HCT116 (cell line): ENCODE measurements around the gene EXOC5. TPM values are rescaled to one million over a fixed set of nuclear protein-coding genes. Genes with fewer than 3 reads are reported as not detected.

Source experiments
- ATAC-seq: fragments of 200-7000 bp; cut with Tn5 transposase; 2 replicates; pipeline ENCODE4 v1.9.1; 2020; ENCODE audit warnings: mild to moderate bottlenecking, moderate library complexity
- BruUV-seq: library from RNA; stranded (reverse); fragments of 400-500 nt; replicated peaks from 2 replicates; lab custom pipeline; 2021; lab: Mats Ljungman, UMichigan
- CTCF ChIA-PET: fragments of 300-600 bp; sonication (Branson Sonifier 250); formaldehyde crosslinking; loops from one replicate; lab custom pipeline; 2021; ENCODE audit warnings: antibody characterized with exemption; lab: Charles Lee
- POLR2A ChIA-PET: fragments of 300-600, 350-600 bp; sonication (Branson Sonifier 250); formaldehyde crosslinking; loops from one replicate; lab custom pipeline; 2021; ENCODE audit warnings: antibody characterized with exemption; lab: Charles Lee
- RAD21 ChIA-PET, 2 experiments: fragments of 300-600 bp; sonication (Branson Sonifier 250); formaldehyde crosslinking; loops; one replicate each; lab custom pipeline; 2023; ENCODE audit warnings: low total read pairs in 2 of 2; ENCODE audit not compliant: uncharacterized antibody in 2 of 2, unreplicated experiment in 2 of 2, low non-redundant PET in 1 of 2; lab: Charles Lee
- DNase-seq: peaks from one replicate; pipeline ENCODE4 v3.0.0-alpha.2; 2010; ENCODE audit warnings: low read depth, low spot score
- H2AFZ ChIP-seq: fragments of 200-600 bp; shearing (Covaris generic), sonication (generic); 2 replicates; pipeline ENCODE4 v1.6.1; 2017; ENCODE audit warnings: low read depth, mixed run types, mixed read lengths, antibody characterized with exemption, low read length; ENCODE audit not compliant: poor library complexity, severe bottlenecking
- H3K27ac ChIP-seq: 2 replicates; pipeline ENCODE4 v1.5.1; 2012; ENCODE audit warnings: low read depth, low read length
- H3K27me3 ChIP-seq: fragments of 200-600 bp; sonication (generic); 2 replicates; pipeline ENCODE4 v1.6.1; 2016; ENCODE audit warnings: mixed run types, low read length, mixed read lengths; ENCODE audit not compliant: insufficient read depth
- H3K36me3 ChIP-seq, 2 experiments: fragments of 200-500 bp in 1 of 2; fragments of 200-600 bp in 1 of 2; sonication (Bioruptor generic) in 1 of 2; sonication (generic) in 1 of 2; 2 replicates each; pipeline versions ENCODE4 v1.5.1 to v1.6.1; 2014 to 2016; ENCODE audit warnings: low read length in 2 of 2, inconsistent platforms in 1 of 2, mixed read lengths in 1 of 2, mixed run types in 1 of 2; ENCODE audit not compliant: insufficient read depth in 2 of 2, control insufficient read depth in 1 of 2
- H3K4me1 ChIP-seq, 2 experiments: fragments of 200-600 bp in 1 of 2; sonication (generic) in 1 of 2; 2 replicates each; pipeline versions ENCODE4 v1.5.1 to v1.6.1; 2012 to 2017; ENCODE audit warnings: low read length in 2 of 2, inconsistent platforms in 1 of 2, mild to moderate bottlenecking in 1 of 2, mixed read lengths in 1 of 2, mixed run types in 1 of 2, moderate library complexity in 1 of 2; ENCODE audit not compliant: insufficient read depth in 2 of 2, control insufficient read depth in 1 of 2
- H3K4me2 ChIP-seq: fragments of 200-600 bp; sonication (generic); 2 replicates; pipeline ENCODE4 v1.6.1; 2017; ENCODE audit warnings: mixed run types, low read length, mixed read lengths
- H3K4me3 ChIP-seq, 2 experiments: fragments of 200-600 bp in 1 of 2; sonication (generic) in 1 of 2; replicated peaks in 1 of 2; 2 replicates each; pipeline ENCODE4 v1.5.1; 2011 to 2016; ENCODE audit warnings: low read length in 2 of 2, control low read depth in 1 of 2, low read depth in 1 of 2, mild to moderate bottlenecking in 1 of 2, mixed read lengths in 1 of 2, mixed run types in 1 of 2
- H3K79me2 ChIP-seq: fragments of 200-600 bp; sonication (generic); 2 replicates; pipeline ENCODE4 v1.6.1; 2017; ENCODE audit warnings: mild to moderate bottlenecking, mixed run types, low read length, moderate library complexity, mixed read lengths; ENCODE audit not compliant: insufficient read depth
- H3K9ac ChIP-seq: fragments of 200-600 bp; sonication (generic); 2 replicates; pipeline ENCODE4 v1.6.1; 2016; ENCODE audit warnings: low read length, mixed read lengths
- H3K9me2 ChIP-seq: fragments of 200-600 bp; sonication (generic), shearing (Covaris generic); 2 replicates; pipeline ENCODE4 v1.6.1; 2017; ENCODE audit warnings: mixed run types, mild to moderate bottlenecking, moderate library complexity; ENCODE audit not compliant: insufficient read depth
- H3K9me3 ChIP-seq, 2 experiments: fragments of 200-500 bp in 1 of 2; fragments of 200-600 bp in 1 of 2; sonication (Bioruptor generic) in 1 of 2; sonication (generic) in 1 of 2; 2 replicates each; pipeline ENCODE4 v1.6.1; 2014 to 2017; ENCODE audit warnings: low read length in 2 of 2, mixed read lengths in 2 of 2, inconsistent platforms in 1 of 2, low read depth in 1 of 2, mild to moderate bottlenecking in 1 of 2, mixed run types in 1 of 2, moderate library complexity in 1 of 2; ENCODE audit not compliant: control insufficient read depth in 1 of 2, insufficient read depth in 1 of 2
- H4K20me1 ChIP-seq: fragments of 200-600 bp; sonication (generic), shearing (Covaris generic); 2 replicates; pipeline ENCODE4 v1.6.1; 2017; ENCODE audit warnings: mixed run types, mild to moderate bottlenecking, moderate library complexity; ENCODE audit not compliant: insufficient read depth
- ATF3 ChIP-seq: IDR thresholded peaks from 2 replicates; pipeline ENCODE4 v1.6.1; 2012
- CBX3 ChIP-seq: IDR thresholded peaks from 2 replicates; pipeline ENCODE4 v1.6.1; 2012; ENCODE audit warnings: low read depth
- CEBPB ChIP-seq: IDR thresholded peaks from 2 replicates; pipeline ENCODE4 v1.6.1; 2012; ENCODE audit warnings: low read depth
- CTCF ChIP-seq, 3 experiments: fragments of 200-600 bp in 1 of 3; sonication (generic) in 1 of 3; IDR thresholded peaks in 2 of 3; conservative IDR thresholded peaks in 1 of 3; 2 replicates each; pipeline ENCODE4 v1.5.1; 2012 to 2017; ENCODE audit warnings: low read depth in 2 of 3, low read length in 2 of 3, antibody characterized with exemption in 1 of 3, borderline replicate concordance in 1 of 3, control low read depth in 1 of 3, mild to moderate bottlenecking in 1 of 3, mixed read lengths in 1 of 3, mixed run types in 1 of 3, moderate library complexity in 1 of 3; ENCODE audit not compliant: insufficient read depth in 1 of 3
- ELF1 ChIP-seq: IDR thresholded peaks from 2 replicates; pipeline ENCODE4 v1.6.1; 2012; ENCODE audit warnings: low read depth, borderline replicate concordance
- EZH2 ChIP-seq: fragments of 200-600 bp; sonication (generic); IDR thresholded peaks from 2 replicates; pipeline ENCODE4 v1.6.1; 2017; ENCODE audit warnings: antibody characterized with exemption, mixed run types
- EZH2phosphoT487 ChIP-seq: fragments of 200-600 bp; IDR thresholded peaks from 2 replicates; pipeline ENCODE4 v1.6.1; 2018; ENCODE audit warnings: antibody characterized with exemption, borderline replicate concordance
- FOSL1 ChIP-seq: IDR thresholded peaks from 2 replicates; pipeline ENCODE4 v1.6.1; 2012; ENCODE audit warnings: low read depth
- JUND ChIP-seq: IDR thresholded peaks from 2 replicates; pipeline ENCODE4 v1.6.1; 2012
- MAX ChIP-seq: IDR thresholded peaks from 2 replicates; pipeline ENCODE4 v1.6.1; 2012
- REST ChIP-seq: IDR thresholded peaks from 2 replicates; pipeline ENCODE4 v1.6.1; 2012; ENCODE audit warnings: low read depth
- SIN3A ChIP-seq: IDR thresholded peaks from 2 replicates; pipeline ENCODE4 v1.6.1; 2012; ENCODE audit warnings: low read depth
- SP1 ChIP-seq: IDR thresholded peaks from 2 replicates; pipeline ENCODE4 v1.6.1; 2012; ENCODE audit warnings: low read depth
- SRF ChIP-seq: IDR thresholded peaks from 2 replicates; pipeline ENCODE4 v1.6.1; 2012; ENCODE audit warnings: low read depth
- TCF7L2 ChIP-seq: IDR thresholded peaks from 2 replicates; pipeline ENCODE4 v1.7.0; 2011; ENCODE audit warnings: borderline replicate concordance, inconsistent platforms; ENCODE audit not compliant: insufficient read depth, insufficient read length; ENCODE audit errors: extremely low read depth
- ZBTB33 ChIP-seq: IDR thresholded peaks from 2 replicates; pipeline ENCODE4 v1.6.1; 2011; ENCODE audit warnings: mild to moderate bottlenecking, low read length, moderate library complexity; ENCODE audit not compliant: insufficient replicate concordance; ENCODE audit errors: extremely low read depth
- ZFX ChIP-seq: fragments of 450-650 bp; IDR thresholded peaks from 2 replicates; pipeline ENCODE4 v1.6.1; 2017
- ZNF274 ChIP-seq: fragments of 200-500 bp; sonication (Bioruptor generic); IDR thresholded peaks from 2 replicates; pipeline ENCODE4 v1.6.1; 2014; ENCODE audit warnings: mild to moderate bottlenecking, low read depth, low read length, inconsistent platforms
- intact Hi-C: fragments of 100-400 bp; cut with micrococcal nuclease; formaldehyde crosslinking; loops from 2 replicates; pipeline ENCODE4 v1.10.0; 2022
- total RNA-seq: library from RNA; stranded (reverse); gene quantifications from one replicate; pipeline ENCODE4 v1.2.1, GENCODE V29; 2021; ENCODE audit not compliant: unreplicated experiment

EXOC5 gene
- total RNA-seq, 1 experiment from 2014 or later = 54.2 TPM

GRCh38 chr14:57290751-57291150 lies 22.0 kb upstream of the EXOC5 start:
- CTCF ChIA-PET = no interaction called here
- DNase-seq (no peak), ATAC-seq (no peak)
- no peak overlapping the region for H3K4me3 ChIP-seq
- POLR2A ChIA-PET = no interaction called here
- H3K9ac ChIP-seq = no peak overlapping the region
- RAD21 ChIA-PET = no interaction called here
- intact Hi-C loops = loop anchor here (10.0 kb wide), 1 partner anchor 736 kb away; no protein-coding TSS in a partner anchor
- no peaks in the 10 kb centered on the region for H3K9me3 ChIP-seq
- H3K9me2 ChIP-seq = no peaks in the 10 kb centered on the region
- no peak overlapping the region for H3K27ac ChIP-seq
- H2AFZ ChIP-seq = no peak overlapping the region
- TF ChIP-seq MAX = no peak
- no peak for TF ChIP-seq CTCF (IDR thresholded peaks at IDR 0.05 in 2 of 3, conservative IDR thresholded peaks at IDR 0.05 in 1 of 3; ENCODE audit: borderline replicate concordance in 1 of 3, insufficient read depth in 1 of 3, low read depth in 2 of 3, low read length in 2 of 3)
- TF ChIP-seq EZH2 = no peak
- no peak for TF ChIP-seq JUND
- TF ChIP-seq REST = no peak
- no peak for TF ChIP-seq ELF1
- TF ChIP-seq SIN3A = no peak
- no peak for TF ChIP-seq EZH2phosphoT487
- no peak for TF ChIP-seq SRF
- TF ChIP-seq ZBTB33 = no peak
- TF ChIP-seq ZNF274 = no peak
- TF ChIP-seq ZFX = no peak
- no peak for TF ChIP-seq SP1
- TF ChIP-seq CEBPB = no peak
- no peak for TF ChIP-seq TCF7L2
- no peak for TF ChIP-seq CBX3
- no peak for TF ChIP-seq FOSL1
- no peak for TF ChIP-seq ATF3
- H3K79me2 ChIP-seq = no peaks in the 10 kb centered on the region
- peaks cover 2 to 5% of the 10 kb centered on the region in 2 experiments; a peak in 1 of 4 replicates for H3K36me3 ChIP-seq
- no TSS peak for BruUV-seq
- no peaks in the 10 kb centered on the region for H3K27me3 ChIP-seq
- no peaks in the 10 kb centered on the region for H3K4me1 ChIP-seq
- H3K4me2 ChIP-seq = no peak overlapping the region
- no peaks in the 10 kb centered on the region for H4K20me1 ChIP-seq
